GM19351 (cell line): Measurements from ENCODE around the gene IL1R1.

Experiments used
- ATAC-seq: cut with Tn5 transposase; IDR thresholded peaks from one replicate; pipeline ENCODE4 v1.9.1; 2021; ENCODE audit warnings: mild to moderate bottlenecking, moderate library complexity; ENCODE audit not compliant: unreplicated experiment

Gene IL1R1

DNA sequence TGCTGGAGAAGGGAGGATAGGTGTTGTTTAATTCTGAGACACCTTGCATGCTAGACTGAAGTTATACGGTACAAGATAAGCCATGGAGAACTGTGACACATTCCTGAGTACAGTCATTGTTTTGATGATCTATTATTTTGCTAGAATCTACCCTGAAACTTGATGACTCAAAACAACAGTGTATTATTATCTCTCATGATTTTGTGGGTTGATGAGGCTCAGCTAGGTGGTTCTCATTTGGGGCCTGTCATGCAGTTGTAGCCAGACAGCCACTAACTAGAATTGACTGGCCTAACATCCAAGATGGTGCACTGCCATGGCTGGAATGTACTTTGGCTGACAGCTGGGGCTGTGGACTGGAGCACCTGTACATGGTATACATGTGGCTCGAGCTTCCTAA lies 5.4 kb upstream of the IL1R1 start:
- no peak for ATAC-seq

DNA sequence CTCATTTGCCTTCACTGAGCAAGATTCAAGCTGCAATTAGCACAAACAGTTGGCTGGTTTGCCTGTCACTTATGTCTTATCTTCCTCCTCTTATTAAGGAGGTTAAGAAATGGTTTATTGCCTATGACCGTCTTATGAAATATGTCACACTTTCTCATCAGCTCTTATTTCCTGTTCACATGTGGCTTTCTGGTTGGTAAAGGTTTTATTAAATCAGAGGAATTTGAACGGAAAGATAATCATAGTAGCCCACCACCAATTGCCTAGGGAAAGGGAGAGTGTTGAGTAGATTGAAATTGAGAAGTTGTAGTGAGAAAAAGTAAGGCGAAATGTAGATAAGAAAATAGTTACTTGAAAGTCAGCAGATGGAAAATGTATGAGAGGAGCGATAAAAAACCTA lies 4.2 kb upstream of the IL1R1 start:
- ATAC-seq, result no peak

DNA sequence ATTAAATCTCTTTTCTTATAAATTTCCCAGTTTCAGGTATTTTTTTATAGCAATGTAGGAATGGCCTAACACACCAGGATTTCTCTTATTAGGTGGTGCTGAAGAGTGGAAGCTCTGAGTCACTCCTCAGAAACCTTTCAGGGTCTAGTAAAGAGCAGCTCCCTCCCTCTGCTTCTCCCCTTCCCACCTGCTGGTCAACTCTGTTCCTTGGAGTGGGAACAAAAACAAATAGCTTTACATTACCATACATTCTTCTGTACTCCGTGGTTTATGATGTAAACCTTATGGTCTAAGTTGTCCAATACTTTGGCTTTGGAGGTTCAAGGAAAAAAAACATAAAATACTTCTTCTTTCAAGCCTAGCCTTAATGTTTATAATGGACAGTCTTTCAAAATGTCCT lies 2.7 kb upstream of the IL1R1 start:
- ATAC-seq, result no peak

DNA sequence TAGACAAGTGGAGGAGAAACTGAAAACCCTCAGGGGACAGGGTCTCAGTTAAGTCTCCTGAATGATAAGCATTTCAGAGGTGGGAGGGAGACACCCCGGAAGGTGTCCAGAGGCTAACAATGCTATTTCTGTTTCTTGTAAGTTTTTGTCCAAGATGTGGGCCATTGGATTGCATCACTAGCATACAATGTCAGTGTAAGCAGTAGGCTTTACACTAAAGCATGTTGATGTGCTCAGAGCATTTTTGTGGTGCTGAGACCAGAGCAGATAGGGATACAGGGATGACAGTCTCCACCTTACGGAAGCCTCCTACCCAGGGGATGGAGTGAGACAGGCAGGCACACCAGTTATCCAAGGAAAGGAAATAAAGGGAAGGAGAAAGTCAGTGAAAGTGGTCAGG lies 2.2 kb upstream of the IL1R1 start:
- no peak for ATAC-seq

DNA sequence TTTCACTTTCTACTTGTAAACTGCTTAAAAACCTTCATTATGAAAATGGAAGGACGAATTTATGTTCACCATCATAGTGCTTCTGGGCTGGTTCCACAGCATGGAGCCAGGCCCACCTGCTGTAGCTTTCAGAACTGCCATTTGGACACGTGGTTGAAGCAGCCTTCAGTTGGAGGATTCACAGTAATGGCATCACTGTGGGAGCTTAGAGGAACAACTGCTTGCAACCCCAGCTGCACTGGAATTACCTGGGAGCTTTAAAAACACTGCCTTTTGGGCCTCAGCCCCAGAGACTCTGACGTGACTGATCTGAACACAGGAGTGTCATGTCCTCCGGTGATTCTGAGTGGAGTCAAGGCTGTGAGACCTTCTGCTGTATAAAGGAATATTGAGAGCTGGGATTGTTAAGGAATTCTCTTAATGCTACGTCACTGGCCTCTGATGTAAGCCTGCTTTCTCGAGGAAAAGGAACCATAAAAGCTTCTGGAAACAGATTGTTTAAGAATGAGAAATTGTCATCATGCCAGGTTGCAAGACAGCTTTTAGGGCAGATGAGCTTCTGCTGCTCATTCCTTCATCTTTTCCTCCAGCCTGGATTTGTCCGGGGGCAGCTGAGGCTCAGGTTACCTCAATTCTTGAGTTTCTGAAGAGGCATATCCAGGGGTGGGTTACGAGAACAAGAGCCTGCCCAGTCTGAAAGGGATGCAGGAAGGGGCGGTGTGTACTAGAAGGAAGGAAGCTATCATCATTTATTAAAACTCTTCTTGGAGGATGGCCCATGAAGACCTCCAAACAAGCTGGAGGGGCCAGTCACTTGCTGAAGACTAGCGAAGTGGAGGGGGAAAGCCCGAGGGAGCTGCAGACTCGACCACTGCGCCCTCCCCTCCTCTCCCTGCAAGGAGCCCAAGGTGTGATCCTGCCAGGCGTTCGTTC lies 1.3 kb upstream of the IL1R1 start:
- ATAC-seq, result no peak

DNA sequence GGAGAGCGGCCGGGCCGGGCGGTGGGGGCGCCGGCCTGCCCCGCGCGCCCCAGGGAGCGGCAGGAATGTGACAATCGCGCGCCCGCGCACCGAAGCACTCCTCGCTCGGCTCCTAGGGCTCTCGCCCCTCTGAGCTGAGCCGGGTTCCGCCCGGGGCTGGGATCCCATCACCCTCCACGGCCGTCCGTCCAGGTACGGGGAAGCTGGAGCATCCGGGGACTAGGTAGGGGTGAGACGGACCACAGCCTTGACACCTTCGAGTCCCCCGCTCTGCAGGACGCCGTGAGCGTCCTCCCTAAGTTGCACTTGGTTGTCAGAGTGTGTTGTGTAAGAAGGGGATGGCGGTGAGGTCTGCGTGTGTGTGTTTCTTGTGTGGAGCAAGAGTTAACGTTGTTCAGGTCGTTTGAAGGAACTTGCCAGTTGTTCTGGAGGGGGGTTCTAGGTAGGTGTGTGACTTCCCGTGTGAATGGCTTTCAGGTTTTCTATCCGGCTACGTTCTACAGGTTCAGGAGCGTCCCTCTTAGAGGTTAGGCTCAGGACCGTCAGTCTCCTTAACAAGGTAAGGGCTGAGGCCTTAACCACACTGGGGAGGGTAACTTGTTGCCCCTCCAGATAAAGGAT lies 393 bp downstream of the IL1R1 start:
- ATAC-seq, result no peak

DNA sequence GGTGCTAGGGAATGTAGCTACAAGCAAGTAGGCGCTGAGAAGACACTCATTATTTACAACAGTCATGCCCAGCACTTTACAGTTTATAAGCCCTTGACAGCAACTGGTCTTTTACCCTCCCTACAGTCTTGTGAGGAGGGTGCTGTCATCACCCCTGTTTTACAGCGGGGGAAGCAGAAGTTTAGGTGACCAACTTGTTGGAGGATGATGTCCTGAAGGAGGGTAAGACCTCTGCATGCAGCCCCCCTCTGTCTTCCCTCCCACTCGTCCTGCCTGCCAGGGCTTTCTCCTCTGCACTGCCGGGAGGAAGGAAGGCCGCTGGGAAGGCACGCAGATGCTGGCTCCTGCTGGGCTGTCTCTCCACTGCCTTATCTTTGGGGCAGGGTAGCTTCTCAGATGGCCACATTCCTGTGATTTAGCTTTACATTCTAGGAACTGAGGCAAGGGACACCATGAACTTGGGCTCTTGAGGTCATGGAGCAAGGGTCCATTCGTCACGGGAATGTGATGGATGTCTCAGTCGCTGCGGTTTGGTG lies 972 bp downstream of the IL1R1 start:
- ATAC-seq, result no peak

DNA sequence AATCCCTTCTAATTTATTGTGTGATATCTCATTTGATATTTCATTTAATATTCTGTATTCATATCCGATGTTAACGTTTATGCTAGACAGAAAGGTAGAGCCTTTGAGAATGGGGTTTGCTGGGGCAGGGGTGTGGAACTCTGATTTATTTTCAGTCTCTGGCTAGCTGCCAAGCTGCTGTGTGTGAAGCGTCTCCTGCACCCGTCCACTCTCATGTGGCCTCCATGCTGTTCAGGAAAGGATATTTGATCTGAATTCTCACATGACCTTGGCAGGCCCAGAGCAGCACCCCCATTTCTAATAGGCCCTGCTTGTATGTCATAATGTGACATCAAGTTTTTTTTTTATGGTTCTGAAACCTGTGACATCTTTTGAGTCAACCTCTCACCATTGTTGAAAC lies 1.6 kb downstream of the IL1R1 start:
- no peak for ATAC-seq

DNA sequence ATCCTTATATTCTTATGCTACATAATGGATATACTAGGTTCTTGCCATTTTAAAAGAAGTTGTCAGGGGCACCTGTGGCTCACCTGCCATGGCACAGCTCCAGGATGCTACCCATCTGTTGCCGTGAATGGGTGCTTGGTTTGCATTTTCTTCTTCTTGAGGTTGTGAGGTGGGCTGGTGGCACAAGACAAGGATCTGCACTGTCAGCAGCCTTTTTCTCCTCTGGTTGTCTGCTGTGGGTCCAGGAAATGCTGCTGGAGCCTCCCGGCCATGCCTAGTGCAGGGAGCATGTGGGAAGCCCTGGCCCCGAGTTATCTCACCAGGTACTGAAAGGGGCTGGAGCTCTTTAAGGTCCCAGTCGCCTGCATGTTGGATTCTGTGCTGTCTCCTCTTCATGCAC lies 2.6 kb downstream of the IL1R1 start:
- ATAC-seq, result no peak

DNA sequence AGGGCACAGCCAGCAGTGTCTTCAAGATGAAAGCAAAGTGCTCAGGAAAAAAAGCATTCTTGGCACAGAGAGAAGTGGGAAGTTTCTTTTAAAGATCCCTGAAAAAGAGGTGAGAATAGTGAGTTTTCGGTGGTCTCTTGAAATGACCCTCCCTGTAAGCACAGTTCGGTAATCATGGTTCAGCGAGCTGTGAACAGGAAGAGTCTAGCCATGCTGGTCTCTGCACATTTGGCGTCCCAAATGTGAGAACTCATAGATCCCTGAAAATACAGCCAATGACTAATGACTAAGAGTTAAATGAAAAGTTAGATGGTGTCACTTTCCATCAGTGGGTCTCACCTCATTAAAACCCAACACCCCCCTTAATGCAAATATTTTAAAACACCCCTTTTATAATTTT lies 3.4 kb downstream of the IL1R1 start:
- no peak for ATAC-seq

DNA sequence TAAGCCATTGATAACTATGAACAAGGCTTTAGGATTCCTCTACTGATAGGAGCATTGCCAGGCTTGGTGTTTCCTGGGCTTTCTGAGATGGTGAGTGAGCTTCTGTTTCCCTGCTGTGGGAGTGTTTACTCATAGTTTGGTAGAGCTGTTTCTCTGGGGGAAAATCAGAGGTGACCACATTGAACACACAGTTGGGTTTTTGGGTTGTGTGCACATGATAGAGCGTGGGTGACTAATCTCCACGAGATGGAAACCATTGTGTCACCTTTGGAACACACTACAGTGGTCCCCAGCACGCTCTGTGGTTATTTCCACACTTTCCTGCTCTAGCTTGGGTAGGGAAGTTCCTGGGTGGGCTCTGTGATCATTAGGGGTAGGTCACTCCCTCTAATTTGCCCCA lies 5.4 kb downstream of the IL1R1 start:
- no peak for ATAC-seq

DNA sequence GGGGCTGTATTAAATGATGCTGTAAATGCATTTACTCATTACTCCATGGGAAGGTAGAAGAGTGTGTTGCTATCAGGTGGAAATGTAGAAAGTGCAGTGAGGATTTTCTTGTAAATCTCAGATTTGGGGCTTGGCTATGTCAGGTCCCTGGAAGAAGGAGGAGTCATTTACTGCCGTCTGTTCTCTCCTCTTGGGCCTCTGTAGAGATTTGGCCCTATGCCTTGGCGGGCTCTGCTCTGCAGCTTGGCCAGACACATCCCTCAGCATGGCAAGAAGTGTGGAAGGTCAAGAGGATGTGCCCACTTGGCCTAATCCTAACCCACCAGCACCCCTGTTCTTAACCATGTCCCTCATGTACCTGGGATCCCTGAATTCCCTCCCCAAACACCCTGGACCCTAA lies 6.7 kb downstream of the IL1R1 start:
- ATAC-seq, result no peak

DNA sequence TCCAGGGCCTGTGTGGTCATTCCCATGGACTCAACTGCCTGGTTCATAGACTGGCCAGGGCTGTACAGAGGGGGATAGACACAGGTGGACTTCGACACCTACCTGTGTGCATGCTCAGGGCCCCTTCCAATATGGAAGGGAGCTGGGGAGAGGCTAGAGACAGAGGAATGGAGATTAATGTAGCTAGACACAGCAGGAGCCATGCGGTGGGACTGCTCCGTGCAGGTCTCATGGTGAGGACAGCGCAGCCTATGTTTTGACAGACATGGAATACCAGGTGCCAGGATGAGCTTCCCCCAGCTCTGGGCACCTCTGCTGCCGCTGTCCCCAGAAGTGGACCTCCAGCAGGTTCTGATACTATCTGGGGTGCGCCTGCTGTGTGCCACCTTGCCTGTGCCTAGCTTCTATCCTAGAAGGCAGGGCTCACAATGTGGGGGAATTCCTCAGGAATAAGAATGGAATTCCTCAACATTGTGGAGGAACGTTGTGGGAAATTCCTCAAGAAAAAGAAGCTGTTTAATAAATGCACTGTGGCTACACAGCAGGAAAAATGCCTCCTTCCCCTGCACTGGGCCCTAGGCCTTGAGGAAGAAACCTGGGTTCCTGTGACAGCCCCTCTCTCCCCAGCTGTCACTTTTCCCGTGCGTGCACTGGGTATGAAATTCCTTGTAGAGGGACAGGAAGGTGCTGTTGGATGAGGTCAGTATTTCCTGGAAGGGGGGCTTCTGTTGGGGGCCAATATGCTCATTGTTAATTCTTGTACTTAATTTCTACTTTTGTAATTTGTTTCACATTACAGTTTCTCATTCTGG lies 7.3 kb downstream of the IL1R1 start:
- no peak for ATAC-seq

DNA sequence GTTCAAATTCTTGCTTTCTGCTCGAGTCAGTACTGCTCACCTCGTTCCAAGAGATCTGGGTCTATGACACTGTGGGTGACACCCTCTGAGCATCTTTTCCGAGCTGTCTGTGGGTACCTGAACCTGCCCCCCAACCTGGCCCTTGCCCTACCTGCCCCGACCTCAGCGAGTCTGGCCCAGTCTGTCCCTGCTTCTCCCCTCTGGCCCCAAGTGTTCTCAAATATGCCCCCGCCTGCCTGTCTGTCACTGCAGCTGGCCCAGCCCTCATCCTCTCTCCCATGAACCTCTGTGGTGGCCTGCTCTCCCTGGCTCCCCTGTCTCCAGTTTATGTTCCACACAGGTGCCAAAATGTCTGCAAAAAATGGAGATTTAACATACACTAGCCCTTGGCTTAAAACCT lies 11.8 kb downstream of the IL1R1 start:
- ATAC-seq, result no peak

DNA sequence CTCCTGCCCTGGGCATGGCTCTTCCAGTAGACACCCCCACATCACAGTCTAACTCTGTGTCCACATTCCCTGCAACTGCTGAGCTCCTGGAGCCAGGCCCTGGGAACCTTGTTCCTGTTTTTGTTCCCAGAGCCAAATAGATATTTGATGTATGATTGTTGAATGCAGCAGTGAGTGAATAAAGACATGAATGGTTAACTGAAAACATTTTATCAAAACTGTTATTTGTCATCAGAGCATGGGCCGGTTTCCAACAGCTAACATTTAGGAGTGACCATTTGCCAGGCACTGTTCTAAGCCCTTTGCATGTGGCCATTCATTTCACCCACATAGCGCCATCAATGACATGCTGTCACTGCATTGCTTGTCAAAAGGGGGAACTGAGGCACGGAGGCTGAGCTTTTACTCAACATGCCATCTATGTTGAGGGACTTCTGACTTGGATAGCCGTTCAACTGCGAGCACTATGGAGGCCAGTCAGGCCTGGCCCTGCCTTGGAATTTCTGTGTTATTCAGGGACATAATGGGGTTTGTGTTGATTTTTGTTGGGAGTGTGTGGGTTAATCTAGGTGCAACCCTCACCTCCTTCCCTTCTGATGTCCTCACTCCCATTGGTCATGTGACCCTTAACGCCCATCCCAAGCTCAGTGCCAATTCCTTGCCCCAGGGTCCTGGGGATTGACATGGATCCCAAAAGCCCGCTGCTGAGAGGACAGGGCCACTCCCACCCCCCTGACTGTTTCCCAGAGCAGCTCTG lies 12.6 kb downstream of the IL1R1 start:
- ATAC-seq, result no peak

DNA sequence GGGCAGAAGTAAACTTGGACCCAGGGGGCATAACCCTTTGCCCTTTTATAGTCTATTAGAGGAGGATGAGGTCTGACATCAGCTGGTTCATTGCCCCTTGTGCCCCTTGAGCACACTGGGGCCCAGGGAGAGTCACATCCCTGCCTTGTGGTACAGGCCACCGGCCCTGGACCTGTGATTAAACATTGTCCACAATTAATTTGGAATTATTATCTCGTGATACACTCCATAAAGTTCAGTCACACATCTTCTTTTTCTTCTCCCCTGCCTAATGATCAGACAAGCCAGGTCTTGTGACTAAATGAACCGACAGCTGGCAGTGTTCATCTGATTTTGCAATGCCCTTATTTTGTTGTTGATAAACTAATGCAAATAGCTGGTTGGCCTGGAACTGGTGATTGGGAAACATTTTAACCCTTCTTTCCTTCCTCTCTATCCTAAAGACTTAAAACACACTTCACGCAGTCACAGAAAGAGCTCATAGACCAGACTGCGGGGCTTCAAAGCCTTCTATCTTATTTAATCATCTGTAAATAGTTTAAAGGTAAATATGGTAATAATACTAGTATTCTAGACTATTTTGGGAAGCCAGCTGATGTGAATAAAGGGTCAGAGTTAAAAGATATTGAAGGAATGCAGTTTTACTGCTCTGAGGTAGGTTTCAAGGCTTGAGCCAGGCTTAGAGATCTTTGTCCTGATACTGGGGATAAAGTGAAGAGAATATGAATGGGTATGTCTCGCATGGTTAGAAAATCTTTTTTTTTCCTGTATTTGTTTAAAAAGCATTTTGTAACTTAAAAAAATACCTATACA lies 13.4 kb downstream of the IL1R1 start:
- no peak for ATAC-seq

DNA sequence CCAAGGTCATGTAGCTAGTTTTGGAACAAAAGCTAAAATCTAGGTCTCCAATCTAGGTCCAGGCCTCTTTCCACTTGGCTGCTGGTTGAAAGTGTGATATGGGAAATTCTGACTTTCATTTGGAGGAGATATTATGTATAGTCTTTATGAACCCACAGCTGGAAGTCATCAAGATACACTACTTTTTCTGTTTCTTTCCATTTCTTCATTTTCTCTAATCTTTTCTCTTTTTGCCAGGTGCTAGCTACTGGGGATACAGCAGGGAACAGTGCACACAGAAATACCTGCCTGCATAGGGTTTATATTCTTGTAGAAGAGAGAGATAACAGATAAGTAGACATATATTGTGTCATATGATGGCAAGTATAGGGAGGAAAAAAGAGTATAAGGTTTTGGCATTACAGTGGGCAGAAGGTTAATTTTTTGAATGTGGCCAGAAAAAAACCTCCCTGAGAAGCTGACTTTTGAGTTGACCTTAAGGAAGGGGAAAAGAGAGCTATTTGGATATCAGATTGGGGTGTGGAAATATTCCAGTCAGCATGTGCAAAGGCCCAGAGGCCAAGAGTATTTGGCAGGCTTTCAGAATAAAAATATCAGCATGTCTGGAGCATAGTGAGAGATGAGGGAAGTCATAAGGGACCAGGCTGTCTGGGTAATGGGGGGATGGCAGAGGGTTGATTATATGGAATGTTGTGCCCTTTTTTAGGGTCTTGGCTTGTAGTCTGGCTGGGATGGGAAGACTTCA lies 15.6 kb downstream of the IL1R1 start:
- ATAC-seq, result no peak

DNA sequence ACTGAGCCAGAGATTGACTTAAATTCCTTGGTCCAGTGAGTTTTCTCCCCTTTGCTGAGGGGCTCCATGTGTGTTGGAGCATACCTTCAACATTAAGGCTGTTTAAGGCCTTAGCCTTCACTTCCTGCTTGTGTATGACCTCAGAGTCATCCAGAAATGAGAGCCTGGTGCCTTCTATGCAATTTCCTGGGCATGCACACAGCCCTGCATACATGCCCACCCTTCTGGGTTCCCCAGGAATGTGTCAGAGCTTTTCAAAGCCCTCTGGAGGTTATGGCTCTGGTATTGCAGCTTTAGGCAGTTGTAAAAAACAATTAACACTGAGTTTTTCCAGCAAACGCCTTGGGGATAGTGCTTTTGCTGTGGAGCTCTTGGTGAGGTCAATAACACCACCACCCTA lies 16.7 kb downstream of the IL1R1 start:
- no peak for ATAC-seq

DNA sequence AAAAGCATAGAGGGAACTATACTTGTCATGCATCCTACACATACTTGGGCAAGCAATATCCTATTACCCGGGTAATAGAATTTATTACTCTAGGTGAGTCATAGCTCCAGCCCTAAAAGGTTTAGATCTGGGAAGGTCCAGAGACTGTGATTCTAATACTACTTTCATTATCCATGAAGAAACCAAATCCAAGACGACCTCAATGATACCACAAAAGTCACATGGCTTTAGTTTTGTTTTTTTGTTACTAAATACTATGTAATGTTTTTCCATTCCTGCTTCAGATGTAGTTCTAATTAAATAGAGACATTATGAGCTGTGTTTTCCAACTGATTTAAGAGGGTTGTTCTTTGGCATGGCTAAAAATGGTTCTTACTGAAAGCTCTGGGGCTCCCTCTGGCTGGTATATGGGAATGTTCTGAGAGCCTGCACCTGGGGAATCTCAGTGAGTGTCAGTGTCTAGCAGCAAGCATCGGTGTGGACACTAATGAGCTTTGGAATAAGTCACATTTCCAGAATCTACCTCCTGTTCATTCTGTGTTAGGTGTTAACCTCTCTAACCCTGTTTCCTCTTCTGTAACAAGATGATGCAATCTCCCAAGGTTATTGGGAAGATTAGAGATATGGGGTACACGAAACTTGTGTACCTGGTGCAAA lies 23.8 kb downstream of the IL1R1 start:
- ATAC-seq, result no peak
